GM21529 (cell line): ENCODE data around the gene HMGCL.
"Not testable (repeated sequence)": the region's sequence is repeated elsewhere in the genome, so short reads cannot be mapped to it uniquely, and the experiment has no call there.

ENCODE experiments used
- ATAC-seq: cut with Tn5 transposase; IDR thresholded peaks from one replicate; pipeline ENCODE4 v1.9.1; 2021; ENCODE audit not compliant: unreplicated experiment

The HMGCL gene

GRCh38 chr1:23827717-23828116 lies 2.5 kb upstream of the HMGCL start:
- no peak for ATAC-seq

GRCh38 chr1:23826590-23826989 lies 1.4 kb upstream of the HMGCL start:
- ATAC-seq = not testable (repeated sequence)

- peak; percentile 50 for ATAC-seq
These were observed 713 bp upstream of the HMGCL start for GRCh38 chr1:23825762-23826522.

- ATAC-seq = no peak
These were observed 536 bp downstream of the HMGCL start for GRCh38 chr1:23824711-23825075.

- ATAC-seq = no peak
These were observed 1.5 kb downstream of the HMGCL start for GRCh38 chr1:23823767-23824166.

GRCh38 chr1:23817633-23818032 lies 7.6 kb downstream of the HMGCL start:
- ATAC-seq = no peak

- ATAC-seq = no peak
These were observed 8.3 kb downstream of the HMGCL start for GRCh38 chr1:23816906-23817305.

- no peak for ATAC-seq
These were observed 8.9 kb downstream of the HMGCL start for GRCh38 chr1:23816361-23816760.

GRCh38 chr1:23814016-23814415 lies 11.2 kb downstream of the HMGCL start:
- ATAC-seq = no peak

GRCh38 chr1:23810818-23811540 lies 14.2 kb downstream of the HMGCL start:
- peak; percentile 66 for ATAC-seq

- ATAC-seq = peak; percentile 66
These were observed 15.5 kb downstream of the HMGCL start for GRCh38 chr1:23809751-23810171.

- ATAC-seq = no peak
These were observed 17.8 kb downstream of the HMGCL start for GRCh38 chr1:23807453-23807852.

GRCh38 chr1:23806280-23806679 lies 18.9 kb downstream of the HMGCL start:
- no peak for ATAC-seq

GRCh38 chr1:23805025-23805424 lies 20.2 kb downstream of the HMGCL start:
- ATAC-seq = no peak

- no peak for ATAC-seq
These were observed 20.9 kb downstream of the HMGCL start for GRCh38 chr1:23804183-23804835.

GRCh38 chr1:23803674-23804073 lies 21.6 kb downstream of the HMGCL start:
- ATAC-seq = no peak

- not testable (repeated sequence) for ATAC-seq
These were observed 22.4 kb downstream of the HMGCL start for GRCh38 chr1:23802809-23803342.

GRCh38 chr1:23801876-23802275 lies 23.4 kb downstream of the HMGCL start:
- ATAC-seq = no peak

GRCh38 chr1:23801338-23801748 lies 23.9 kb downstream of the HMGCL start:
- ATAC-seq = no peak

- peak; percentile 74 for ATAC-seq
These were observed 24.6 kb downstream of the HMGCL start, which contains the start of gene GALE for GRCh38 chr1:23800400-23801337. GALE (minus strand) TSS chr1:23800754; CDS start chr1:23799007, 1,747 bp downstream.
